Lower leg skin (tissue), 3 donors: ENCODE data around the gene ZNF341.

Source experiments
- POLR2A ChIP-seq, 2 donors: fragments of 450-650 bp; IDR thresholded peaks; one replicate each; pipeline ENCODE4 v1.6.1; 2016 to 2017; ENCODE audit warnings: antibody characterized with exemption in 2 of 2, mild to moderate bottlenecking in 1 of 2, moderate library complexity in 1 of 2
- TF ChIP-seq, protein P1 (sequence below), 3 donors: fragments of 450-650 bp; IDR thresholded peaks; one replicate each; pipeline ENCODE4 v1.5.1; 2016; ENCODE audit warnings: antibody characterized with exemption in 3 of 3, mild to moderate bottlenecking in 3 of 3, moderate library complexity in 2 of 3

DNA sequence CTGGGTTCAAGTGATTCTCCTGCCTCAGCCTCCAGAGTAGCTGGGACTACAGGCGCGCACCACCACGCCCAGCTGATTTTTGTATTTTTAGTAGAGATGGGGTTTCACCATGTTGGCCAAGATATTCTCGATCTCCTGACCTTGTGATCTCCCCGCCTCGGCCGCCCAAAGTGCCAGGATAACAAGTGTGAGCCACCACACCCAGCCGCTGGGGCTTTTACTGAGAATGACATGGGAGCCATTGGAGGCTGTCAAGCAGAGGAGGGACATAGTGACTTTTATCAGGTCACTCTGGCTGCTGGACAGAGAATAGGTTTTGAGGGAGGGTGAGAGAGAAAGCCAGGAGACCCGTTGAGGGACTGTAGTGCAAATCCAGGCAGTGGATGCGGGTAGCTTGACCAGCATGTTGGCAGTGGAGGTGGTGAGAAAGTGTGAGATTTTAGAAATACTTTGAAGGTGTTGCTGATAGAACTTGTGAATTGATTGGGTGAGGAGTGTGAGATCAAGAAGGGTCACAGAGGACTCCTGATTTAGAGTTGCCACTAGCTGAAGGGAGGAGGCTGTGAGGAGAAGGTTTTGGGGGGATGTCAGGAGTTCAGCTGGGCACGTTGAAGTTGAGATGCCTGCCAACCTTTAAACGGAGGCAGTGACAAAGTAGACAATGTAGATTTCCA, 14.7 kb downstream of the ZNF341 start:
- TF ChIP-seq, protein P1, sequence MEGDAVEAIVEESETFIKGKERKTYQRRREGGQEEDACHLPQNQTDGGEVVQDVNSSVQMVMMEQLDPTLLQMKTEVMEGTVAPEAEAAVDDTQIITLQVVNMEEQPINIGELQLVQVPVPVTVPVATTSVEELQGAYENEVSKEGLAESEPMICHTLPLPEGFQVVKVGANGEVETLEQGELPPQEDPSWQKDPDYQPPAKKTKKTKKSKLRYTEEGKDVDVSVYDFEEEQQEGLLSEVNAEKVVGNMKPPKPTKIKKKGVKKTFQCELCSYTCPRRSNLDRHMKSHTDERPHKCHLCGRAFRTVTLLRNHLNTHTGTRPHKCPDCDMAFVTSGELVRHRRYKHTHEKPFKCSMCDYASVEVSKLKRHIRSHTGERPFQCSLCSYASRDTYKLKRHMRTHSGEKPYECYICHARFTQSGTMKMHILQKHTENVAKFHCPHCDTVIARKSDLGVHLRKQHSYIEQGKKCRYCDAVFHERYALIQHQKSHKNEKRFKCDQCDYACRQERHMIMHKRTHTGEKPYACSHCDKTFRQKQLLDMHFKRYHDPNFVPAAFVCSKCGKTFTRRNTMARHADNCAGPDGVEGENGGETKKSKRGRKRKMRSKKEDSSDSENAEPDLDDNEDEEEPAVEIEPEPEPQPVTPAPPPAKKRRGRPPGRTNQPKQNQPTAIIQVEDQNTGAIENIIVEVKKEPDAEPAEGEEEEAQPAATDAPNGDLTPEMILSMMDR (IDR thresholded peaks at IDR 0.05): no peak
- no peak for TF ChIP-seq POLR2A (IDR thresholded peaks at IDR 0.05)
